HepG2 (cell line): ENCODE data around the gene SNRNP27. TPM values are rescaled to one million over a fixed set of nuclear protein-coding genes. Genes with fewer than 3 reads are reported as not detected.

Experiments used
- ADNP ChIP-seq: sonication (generic); formaldehyde crosslinking; IDR thresholded peaks from 2 replicates; pipeline ENCODE4 v1.4.0; 2020; ENCODE audit warnings: missing genetic modification reagents
- MIER2 ChIP-seq: IDR thresholded peaks from 2 replicates; pipeline ENCODE4 v1.6.1; 2016; ENCODE audit warnings: missing biosample characterization, missing genetic modification reagents
- SKI ChIP-seq: fragments of 450-650 bp; IDR thresholded peaks from one replicate; pipeline ENCODE4 v1.6.1; 2018; ENCODE audit warnings: mild to moderate bottlenecking; ENCODE audit not compliant: partially characterized antibody
- XRCC5 ChIP-seq: fragments of 200-400 bp; formaldehyde crosslinking; optimal IDR thresholded peaks from 2 replicates; pipeline ENCODE3; 2017; ENCODE audit warnings: mild to moderate bottlenecking, low read length
- ZKSCAN1 ChIP-seq: fragments of 150-350 bp; IDR thresholded peaks from 2 replicates; pipeline ENCODE4 v1.6.1; 2014; ENCODE audit warnings: low read length
- ZNF333 ChIP-seq: sonication (generic); formaldehyde crosslinking; IDR thresholded peaks from 2 replicates; pipeline ENCODE4 v1.4.0; 2020; ENCODE audit warnings: mild to moderate bottlenecking, missing genetic modification reagents, borderline replicate concordance
- ZNF335 ChIP-seq: sonication (generic); formaldehyde crosslinking; IDR thresholded peaks from 2 replicates; pipeline ENCODE4 v1.4.0; 2020; ENCODE audit warnings: missing genetic modification reagents
- ZNF780A ChIP-seq: sonication (generic); formaldehyde crosslinking; IDR thresholded peaks from 2 replicates; pipeline ENCODE4 v1.8.0; 2022; ENCODE audit warnings: mild to moderate bottlenecking, missing genetic modification reagents, moderate library complexity
- ZSCAN22 ChIP-seq: sonication (generic); formaldehyde crosslinking; IDR thresholded peaks from 2 replicates; pipeline ENCODE4 v1.4.0; 2020; ENCODE audit warnings: mild to moderate bottlenecking, missing genetic modification reagents
- polyA plus RNA-seq, 8 experiments: library from polyadenylated mRNA; depleted of rRNA in 3 of 8; stranded (reverse) in 7 of 8; unstranded in 1 of 8; fragments of >200 nt; fragmentation: Illumina TruSeq in 4 of 8; extraction: Trizol in 4 of 8; gene quantifications; 2 replicates each; pipeline versions ENCODE4 v1.2.1 to v1.2.3, GENCODE V29; 2011 to 2016; ENCODE audit warnings: low read depth in 4 of 8, missing spikeins in 1 of 8, mixed read lengths in 1 of 8; ENCODE audit not compliant: insufficient read depth in 1 of 8
- total RNA-seq, 5 experiments: library from RNA; depleted of rRNA; stranded (reverse); fragments of >200 nt; fragmentation: Illumina TruSeq; extraction: Trizol; gene quantifications; 2 replicates each; pipeline ENCODE4 v1.2.3, GENCODE V29; 2016; ENCODE audit warnings: low read depth in 1 of 5
- TF ChIP-seq, protein P1 (sequence below): sonication (generic); formaldehyde crosslinking; IDR thresholded peaks from one replicate; pipeline ENCODE4 v1.5.1; 2020; ENCODE audit warnings: mild to moderate bottlenecking, missing genetic modification reagents; ENCODE audit errors: not compliant biosample characterization
- TF ChIP-seq, protein P2 (sequence below): sonication (generic); formaldehyde crosslinking; IDR thresholded peaks from 2 replicates; pipeline ENCODE4 v1.4.0; 2020; ENCODE audit warnings: mild to moderate bottlenecking, missing genetic modification reagents, borderline replicate concordance
- TF ChIP-seq, protein P3 (sequence below): sonication (generic); formaldehyde crosslinking; IDR thresholded peaks from 2 replicates; pipeline ENCODE4 v1.9.0; 2021; ENCODE audit warnings: missing genetic modification reagents, borderline replicate concordance
- TF ChIP-seq, protein P4 (sequence below): sonication (generic); formaldehyde crosslinking; IDR thresholded peaks from 2 replicates; pipeline ENCODE4 v1.4.0; 2020; ENCODE audit warnings: missing genetic modification reagents

Gene SNRNP27
- total and polyA plus RNA-seq, 2 of the 13 experiments (the other 11 are each of a cell fraction or from before 2014, with no cell fraction given), result 49.8 to 54.6 TPM

GRCh38 chr2:69947325-69947931 lies 53.7 kb downstream of the SNRNP27 start (continued):
- TF ChIP-seq, protein P1, sequence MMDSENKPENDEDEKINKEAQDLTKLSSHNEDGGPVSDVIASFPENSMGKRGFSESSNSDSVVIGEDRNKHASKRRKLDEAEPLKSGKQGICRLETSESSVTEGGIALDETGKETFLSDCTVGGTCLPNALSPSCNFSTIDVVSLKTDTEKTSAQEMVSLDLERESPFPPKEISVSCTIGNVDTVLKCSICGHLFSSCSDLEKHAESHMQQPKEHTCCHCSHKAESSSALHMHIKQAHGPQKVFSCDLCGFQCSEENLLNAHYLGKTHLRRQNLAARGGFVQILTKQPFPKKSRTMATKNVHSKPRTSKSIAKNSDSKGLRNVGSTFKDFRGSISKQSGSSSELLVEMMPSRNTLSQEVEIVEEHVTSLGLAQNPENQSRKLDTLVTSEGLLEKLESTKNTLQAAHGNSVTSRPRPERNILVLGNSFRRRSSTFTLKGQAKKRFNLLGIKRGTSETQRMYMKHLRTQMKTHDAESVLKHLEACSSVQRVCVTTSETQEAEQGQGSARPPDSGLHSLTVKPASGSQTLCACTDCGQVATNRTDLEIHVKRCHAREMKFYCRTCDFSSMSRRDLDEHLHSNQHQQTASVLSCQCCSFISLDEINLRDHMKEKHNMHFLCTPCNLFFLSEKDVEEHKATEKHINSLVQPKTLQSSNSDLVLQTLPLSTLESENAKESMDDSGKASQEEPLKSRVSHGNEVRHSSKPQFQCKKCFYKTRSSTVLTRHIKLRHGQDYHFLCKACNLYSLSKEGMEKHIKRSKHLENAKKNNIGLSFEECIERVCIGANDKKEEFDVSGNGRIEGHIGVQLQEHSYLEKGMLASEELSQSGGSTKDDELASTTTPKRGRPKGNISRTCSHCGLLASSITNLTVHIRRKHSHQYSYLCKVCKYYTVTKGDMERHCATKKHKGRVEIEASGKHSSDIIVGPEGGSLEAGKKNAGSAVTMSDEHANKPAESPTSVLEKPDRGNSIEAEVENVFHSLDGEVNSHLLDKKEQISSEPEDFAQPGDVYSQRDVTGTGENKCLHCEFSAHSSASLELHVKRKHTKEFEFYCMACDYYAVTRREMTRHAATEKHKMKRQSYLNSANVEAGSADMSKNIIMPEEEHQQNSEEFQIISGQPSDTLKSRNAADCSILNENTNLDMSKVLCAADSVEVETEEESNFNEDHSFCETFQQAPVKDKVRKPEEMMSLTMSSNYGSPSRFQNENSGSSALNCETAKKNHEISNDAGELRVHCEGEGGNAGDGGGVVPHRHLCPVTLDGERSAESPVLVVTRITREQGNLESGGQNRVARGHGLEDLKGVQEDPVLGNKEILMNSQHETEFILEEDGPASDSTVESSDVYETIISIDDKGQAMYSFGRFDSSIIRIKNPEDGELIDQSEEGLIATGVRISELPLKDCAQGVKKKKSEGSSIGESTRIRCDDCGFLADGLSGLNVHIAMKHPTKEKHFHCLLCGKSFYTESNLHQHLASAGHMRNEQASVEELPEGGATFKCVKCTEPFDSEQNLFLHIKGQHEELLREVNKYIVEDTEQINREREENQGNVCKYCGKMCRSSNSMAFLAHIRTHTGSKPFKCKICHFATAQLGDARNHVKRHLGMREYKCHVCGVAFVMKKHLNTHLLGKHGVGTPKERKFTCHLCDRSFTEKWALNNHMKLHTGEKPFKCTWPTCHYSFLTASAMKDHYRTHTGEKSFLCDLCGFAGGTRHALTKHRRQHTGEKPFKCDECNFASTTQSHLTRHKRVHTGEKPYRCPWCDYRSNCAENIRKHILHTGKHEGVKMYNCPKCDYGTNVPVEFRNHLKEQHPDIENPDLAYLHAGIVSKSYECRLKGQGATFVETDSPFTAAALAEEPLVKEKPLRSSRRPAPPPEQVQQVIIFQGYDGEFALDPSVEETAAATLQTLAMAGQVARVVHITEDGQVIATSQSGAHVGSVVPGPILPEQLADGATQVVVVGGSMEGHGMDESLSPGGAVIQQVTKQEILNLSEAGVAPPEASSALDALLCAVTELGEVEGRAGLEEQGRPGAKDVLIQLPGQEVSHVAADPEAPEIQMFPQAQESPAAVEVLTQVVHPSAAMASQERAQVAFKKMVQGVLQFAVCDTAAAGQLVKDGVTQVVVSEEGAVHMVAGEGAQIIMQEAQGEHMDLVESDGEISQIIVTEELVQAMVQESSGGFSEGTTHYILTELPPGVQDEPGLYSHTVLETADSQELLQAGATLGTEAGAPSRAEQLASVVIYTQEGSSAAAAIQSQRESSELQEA (CRISPR knock-in tag), result no peak
- 0 out of 2 replicates have a peak, but pooled peaks have one; percentile 13 for TF ChIP-seq ADNP (CRISPR knock-in tag)
- TF ChIP-seq ZKSCAN1, result no peak
- TF ChIP-seq ZNF335 (CRISPR knock-in tag), result 0 out of 2 replicates have a peak, but pooled peaks have one; percentile 1
- TF ChIP-seq, protein P2, sequence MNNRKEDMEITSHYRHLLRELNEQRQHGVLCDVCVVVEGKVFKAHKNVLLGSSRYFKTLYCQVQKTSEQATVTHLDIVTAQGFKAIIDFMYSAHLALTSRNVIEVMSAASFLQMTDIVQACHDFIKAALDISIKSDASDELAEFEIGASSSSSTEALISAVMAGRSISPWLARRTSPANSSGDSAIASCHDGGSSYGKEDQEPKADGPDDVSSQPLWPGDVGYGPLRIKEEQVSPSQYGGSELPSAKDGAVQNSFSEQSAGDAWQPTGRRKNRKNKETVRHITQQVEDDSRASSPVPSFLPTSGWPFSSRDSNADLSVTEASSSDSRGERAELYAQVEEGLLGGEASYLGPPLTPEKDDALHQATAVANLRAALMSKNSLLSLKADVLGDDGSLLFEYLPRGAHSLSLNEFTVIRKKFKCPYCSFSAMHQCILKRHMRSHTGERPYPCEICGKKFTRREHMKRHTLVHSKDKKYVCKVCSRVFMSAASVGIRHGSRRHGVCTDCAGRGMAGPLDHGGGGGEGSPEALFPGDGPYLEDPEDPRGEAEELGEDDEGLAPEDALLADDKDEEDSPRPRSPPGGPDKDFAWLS (CRISPR knock-in tag), result no peak
- TF ChIP-seq ZNF780A (CRISPR knock-in tag), result no peak
- TF ChIP-seq ZSCAN22 (CRISPR knock-in tag), result no peak
- no peak for TF ChIP-seq ZNF333 (CRISPR knock-in tag)
- no peak for TF ChIP-seq MIER2 (CRISPR knock-in tag)
- TF ChIP-seq XRCC5, result no peak
- TF ChIP-seq, protein P3, sequence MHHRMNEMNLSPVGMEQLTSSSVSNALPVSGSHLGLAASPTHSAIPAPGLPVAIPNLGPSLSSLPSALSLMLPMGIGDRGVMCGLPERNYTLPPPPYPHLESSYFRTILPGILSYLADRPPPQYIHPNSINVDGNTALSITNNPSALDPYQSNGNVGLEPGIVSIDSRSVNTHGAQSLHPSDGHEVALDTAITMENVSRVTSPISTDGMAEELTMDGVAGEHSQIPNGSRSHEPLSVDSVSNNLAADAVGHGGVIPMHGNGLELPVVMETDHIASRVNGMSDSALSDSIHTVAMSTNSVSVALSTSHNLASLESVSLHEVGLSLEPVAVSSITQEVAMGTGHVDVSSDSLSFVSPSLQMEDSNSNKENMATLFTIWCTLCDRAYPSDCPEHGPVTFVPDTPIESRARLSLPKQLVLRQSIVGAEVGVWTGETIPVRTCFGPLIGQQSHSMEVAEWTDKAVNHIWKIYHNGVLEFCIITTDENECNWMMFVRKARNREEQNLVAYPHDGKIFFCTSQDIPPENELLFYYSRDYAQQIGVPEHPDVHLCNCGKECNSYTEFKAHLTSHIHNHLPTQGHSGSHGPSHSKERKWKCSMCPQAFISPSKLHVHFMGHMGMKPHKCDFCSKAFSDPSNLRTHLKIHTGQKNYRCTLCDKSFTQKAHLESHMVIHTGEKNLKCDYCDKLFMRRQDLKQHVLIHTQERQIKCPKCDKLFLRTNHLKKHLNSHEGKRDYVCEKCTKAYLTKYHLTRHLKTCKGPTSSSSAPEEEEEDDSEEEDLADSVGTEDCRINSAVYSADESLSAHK (CRISPR knock-in tag), result no peak
- no peak for TF ChIP-seq SKI
- TF ChIP-seq, protein P4, sequence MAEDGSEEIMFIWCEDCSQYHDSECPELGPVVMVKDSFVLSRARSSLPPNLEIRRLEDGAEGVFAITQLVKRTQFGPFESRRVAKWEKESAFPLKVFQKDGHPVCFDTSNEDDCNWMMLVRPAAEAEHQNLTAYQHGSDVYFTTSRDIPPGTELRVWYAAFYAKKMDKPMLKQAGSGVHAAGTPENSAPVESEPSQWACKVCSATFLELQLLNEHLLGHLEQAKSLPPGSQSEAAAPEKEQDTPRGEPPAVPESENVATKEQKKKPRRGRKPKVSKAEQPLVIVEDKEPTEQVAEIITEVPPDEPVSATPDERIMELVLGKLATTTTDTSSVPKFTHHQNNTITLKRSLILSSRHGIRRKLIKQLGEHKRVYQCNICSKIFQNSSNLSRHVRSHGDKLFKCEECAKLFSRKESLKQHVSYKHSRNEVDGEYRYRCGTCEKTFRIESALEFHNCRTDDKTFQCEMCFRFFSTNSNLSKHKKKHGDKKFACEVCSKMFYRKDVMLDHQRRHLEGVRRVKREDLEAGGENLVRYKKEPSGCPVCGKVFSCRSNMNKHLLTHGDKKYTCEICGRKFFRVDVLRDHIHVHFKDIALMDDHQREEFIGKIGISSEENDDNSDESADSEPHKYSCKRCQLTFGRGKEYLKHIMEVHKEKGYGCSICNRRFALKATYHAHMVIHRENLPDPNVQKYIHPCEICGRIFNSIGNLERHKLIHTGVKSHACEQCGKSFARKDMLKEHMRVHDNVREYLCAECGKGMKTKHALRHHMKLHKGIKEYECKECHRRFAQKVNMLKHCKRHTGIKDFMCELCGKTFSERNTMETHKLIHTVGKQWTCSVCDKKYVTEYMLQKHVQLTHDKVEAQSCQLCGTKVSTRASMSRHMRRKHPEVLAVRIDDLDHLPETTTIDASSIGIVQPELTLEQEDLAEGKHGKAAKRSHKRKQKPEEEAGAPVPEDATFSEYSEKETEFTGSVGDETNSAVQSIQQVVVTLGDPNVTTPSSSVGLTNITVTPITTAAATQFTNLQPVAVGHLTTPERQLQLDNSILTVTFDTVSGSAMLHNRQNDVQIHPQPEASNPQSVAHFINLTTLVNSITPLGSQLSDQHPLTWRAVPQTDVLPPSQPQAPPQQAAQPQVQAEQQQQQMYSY, result no peak
